Loucy (cell line): ENCODE measurements around the gene PPP2R5B.

ENCODE experiments used
- CTCF ChIP-seq: fragments of 200-600 bp; sonication (generic); conservative IDR thresholded peaks from 2 replicates; pipeline ENCODE4 v1.5.1; 2014; ENCODE audit warnings: mild to moderate bottlenecking, antibody characterized with exemption, low read length
- EZH2phosphoT487 ChIP-seq: fragments of 200-600 bp; IDR thresholded peaks from 2 replicates; pipeline ENCODE4 v1.6.1; 2018; ENCODE audit warnings: antibody characterized with exemption, mild to moderate bottlenecking, moderate library complexity, borderline replicate concordance

- no peak for TF ChIP-seq EZH2phosphoT487
- no peak for TF ChIP-seq CTCF
Measured at GRCh38 chr11:64900263-64900678, 24.2 kb upstream of the PPP2R5B start.
